Measurements from ENCODE around the gene ACAP2. TPM values are rescaled to one million over a fixed set of nuclear protein-coding genes. Genes with fewer than 3 reads are reported as not detected.
A peak's percentile ranks its signal among the peaks of the same experiment; 100 is the strongest.
"Not testable (repeated sequence)": the region's sequence is repeated elsewhere in the genome, so short reads cannot be mapped to it uniquely, and the experiment has no call there.

The ACAP2 gene
- total RNA-seq, 1 donor from 2014 or later, result 60.3 TPM

DNA sequence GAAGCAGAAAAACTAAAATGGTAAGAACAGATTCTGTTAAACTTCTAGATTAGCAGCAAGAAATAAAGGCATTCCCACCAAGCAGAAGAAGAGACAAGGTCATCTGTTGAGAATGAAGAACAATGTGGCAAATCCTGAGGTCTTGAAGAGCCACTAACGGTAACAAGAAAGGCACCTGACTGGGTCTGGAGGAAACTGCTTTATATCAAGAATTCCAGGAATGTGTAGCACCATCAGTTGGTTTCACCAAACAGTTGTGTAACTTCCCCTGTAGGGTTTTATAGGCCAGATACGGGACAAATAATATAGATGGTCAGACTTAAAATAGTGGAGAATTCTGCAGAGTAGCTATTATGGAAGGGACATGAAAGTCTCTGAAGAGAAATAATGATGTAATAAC is 57.3 kb downstream of the ACAP2 start:
- H3K27ac ChIP-seq, result no peak overlapping the region
- no peak for DNase-seq
- TF ChIP-seq, protein P1, sequence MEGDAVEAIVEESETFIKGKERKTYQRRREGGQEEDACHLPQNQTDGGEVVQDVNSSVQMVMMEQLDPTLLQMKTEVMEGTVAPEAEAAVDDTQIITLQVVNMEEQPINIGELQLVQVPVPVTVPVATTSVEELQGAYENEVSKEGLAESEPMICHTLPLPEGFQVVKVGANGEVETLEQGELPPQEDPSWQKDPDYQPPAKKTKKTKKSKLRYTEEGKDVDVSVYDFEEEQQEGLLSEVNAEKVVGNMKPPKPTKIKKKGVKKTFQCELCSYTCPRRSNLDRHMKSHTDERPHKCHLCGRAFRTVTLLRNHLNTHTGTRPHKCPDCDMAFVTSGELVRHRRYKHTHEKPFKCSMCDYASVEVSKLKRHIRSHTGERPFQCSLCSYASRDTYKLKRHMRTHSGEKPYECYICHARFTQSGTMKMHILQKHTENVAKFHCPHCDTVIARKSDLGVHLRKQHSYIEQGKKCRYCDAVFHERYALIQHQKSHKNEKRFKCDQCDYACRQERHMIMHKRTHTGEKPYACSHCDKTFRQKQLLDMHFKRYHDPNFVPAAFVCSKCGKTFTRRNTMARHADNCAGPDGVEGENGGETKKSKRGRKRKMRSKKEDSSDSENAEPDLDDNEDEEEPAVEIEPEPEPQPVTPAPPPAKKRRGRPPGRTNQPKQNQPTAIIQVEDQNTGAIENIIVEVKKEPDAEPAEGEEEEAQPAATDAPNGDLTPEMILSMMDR (IDR thresholded peaks at IDR 0.05), result no peak

DNA sequence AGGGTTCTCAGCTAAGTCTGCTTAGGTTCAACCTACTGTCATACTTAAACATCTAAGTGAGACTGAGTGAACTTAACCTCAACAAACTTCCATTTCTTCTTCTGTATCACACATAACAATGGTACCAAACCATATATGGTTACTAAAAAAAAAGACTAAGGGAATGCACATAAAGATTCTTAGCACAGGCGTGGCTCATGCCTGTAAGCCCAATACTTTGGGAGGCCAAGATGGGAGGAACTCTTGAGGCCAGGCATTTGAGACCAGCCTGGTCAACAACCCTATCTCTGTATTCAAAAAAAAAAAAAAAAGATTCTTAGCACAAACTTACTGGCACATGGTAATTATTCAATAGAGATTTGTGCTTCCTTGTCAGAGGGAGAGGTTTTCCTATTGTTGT is 57.9 kb downstream of the ACAP2 start:
- intact Hi-C loops (cut with DNase I), result no loop called here
- ATAC-seq, result no peak
- H3K9me3 ChIP-seq, result no peaks in the 10 kb centered on the region
- H3K27ac ChIP-seq, result no peak overlapping the region
- H3K36me3 ChIP-seq, result peaks cover 11% of the 10 kb centered on the region
- no peak for DNase-seq
- TF ChIP-seq, protein P1 (IDR thresholded peaks at IDR 0.05), result no peak
- H3K4me1 ChIP-seq, result peaks cover 5% of the 10 kb centered on the region
- H3K4me3 ChIP-seq, result no peak overlapping the region
- H3K27me3 ChIP-seq, result no peaks in the 10 kb centered on the region

More for the DNA sequence above, 57.3 kb downstream of the ACAP2 start:
- H3K9me3 ChIP-seq, result no peaks in the 10 kb centered on the region
- peaks cover 17% of the 10 kb centered on the region for H3K36me3 ChIP-seq
- no peak overlapping the region for H3K4me3 ChIP-seq
- intact Hi-C loops (cut with DNase I), result no loop called here
- H3K27me3 ChIP-seq, result no peaks in the 10 kb centered on the region
- peaks cover 5% of the 10 kb centered on the region for H3K4me1 ChIP-seq
- peak; percentile 76 for ATAC-seq

DNA sequence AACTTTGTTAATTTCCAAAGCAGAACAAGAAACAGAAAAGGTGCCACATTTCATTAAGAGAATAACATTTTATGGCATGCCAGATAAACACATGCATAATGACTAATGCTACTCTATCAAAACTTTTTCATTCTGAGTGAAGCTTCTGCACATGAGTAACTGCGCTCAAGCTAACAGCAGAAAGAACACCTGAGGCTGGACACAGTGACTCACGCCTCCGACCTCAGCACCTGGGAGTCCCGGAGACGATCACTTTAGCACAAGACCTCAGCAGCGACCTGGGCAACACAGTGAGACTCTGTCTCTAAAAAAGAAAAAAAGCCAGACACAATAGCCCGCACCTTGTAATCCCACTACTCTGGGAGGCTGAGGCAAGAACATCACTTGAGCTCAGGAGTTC is 70.6 kb downstream of the ACAP2 start:
- intact Hi-C loops (cut with DNase I), result no loop called here
- peaks cover 24% of the 10 kb centered on the region for H3K36me3 ChIP-seq
- no peak overlapping the region for H3K4me3 ChIP-seq
- no peak overlapping the region for H3K27ac ChIP-seq
- no peaks in the 10 kb centered on the region for H3K4me1 ChIP-seq
- DNase-seq, result no peak
- H3K9me3 ChIP-seq, result no peaks in the 10 kb centered on the region
- TF ChIP-seq, protein P1 (IDR thresholded peaks at IDR 0.05), result no peak
- ATAC-seq, result no peak
- H3K27me3 ChIP-seq, result no peaks in the 10 kb centered on the region

DNA sequence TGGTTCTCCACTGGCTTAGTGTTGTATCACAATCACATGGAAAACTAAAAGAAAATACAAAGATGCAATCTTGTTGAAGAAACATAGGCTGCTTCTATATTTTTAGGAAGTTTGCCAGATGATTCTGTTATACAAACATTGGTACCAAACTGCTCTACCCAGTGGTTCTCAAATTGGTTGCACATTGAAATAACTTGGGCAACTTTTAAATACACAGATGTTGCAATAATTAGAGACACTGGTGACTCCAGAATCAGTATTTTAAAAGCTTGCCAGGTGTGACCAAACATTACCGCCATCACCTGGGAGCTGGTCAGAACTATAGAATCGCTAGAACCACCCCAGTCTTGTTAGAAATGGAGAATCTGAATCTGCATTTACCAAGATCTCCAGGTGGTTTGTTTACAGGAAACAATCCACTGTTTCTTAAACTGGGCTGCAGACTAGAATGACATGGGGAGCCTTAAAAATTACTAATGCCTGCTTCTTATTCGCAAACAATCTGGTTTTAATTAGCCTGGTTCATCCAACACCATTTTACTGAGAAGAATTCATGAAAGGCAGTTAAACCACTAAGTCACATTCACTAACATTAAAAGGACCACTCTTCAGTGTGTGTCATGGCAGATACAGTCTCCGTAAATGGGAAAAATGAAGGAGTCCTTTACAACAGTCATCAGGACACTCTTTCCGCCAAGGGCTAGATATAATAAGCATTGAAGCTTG is 76.5 kb downstream of the ACAP2 start:
- H3K27me3 ChIP-seq, result no peaks in the 10 kb centered on the region
- no peak for ATAC-seq
- intact Hi-C loops (cut with DNase I), result no loop called here

DNA sequence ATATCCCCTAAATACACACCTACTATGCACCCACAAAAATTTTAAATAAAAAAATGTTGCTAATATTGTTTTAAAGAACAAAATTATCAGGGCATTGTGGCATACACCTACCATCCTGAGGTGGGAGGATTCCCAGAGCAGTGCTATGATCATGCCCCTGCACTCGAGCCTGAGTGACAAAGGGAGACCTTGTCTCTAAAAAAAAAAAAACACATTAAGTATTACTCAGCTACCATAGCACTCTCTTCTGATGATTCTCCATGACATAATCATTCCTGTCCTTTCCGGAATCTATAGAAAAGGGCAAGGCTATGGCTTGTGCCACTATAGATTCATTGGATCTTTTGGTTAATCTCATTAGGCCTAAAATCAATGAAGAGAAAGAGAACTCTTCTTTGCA is 77.4 kb downstream of the ACAP2 start:
- Histone ChIP-seq H3K27me3 (no peaks in the 10 kb centered on the region), H3K4me1 (no peaks in the 10 kb centered on the region), H3K27ac (no peak overlapping the region), H3K4me3 (no peak overlapping the region), H3K9me3 (no peaks in the 10 kb centered on the region), H3K36me3 (peaks cover 9% of the 10 kb centered on the region)
- ATAC-seq (no peak), DNase-seq (no peak)
- intact Hi-C loops (cut with DNase I), result no loop called here
- TF ChIP-seq, protein P1 (IDR thresholded peaks at IDR 0.05), result no peak

More for the DNA sequence above, 76.5 kb downstream of the ACAP2 start:
- Histone ChIP-seq H3K4me1 (no peaks in the 10 kb centered on the region), H3K27ac (no peak overlapping the region), H3K9me3 (no peaks in the 10 kb centered on the region), H3K36me3 (peaks cover 10% of the 10 kb centered on the region), H3K4me3 (no peak overlapping the region)
- TF ChIP-seq, protein P1 (IDR thresholded peaks at IDR 0.05), result no peak
- no peak for DNase-seq

DNA sequence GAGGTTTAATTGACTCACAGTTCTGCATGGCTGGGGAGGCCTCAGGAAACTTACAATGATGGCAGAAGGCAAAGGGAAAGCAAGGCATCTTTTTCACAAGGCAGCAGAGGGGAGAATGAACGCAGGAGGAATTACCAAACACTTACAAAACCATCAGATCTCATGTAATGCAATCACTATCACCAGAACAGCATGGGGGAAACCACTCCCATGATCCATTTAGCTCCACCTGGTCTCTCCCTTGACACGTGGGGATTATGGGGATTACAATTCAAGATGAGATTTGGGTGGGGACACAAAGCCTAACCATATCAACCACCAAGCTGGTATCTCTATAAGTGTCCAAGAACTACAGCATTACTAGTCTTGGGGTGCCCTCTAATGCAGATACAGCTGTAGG is 85.0 kb downstream of the ACAP2 start:
- H3K27me3 ChIP-seq; intact Hi-C loops (cut with DNase I); H3K36me3 ChIP-seq: not testable (repeated sequence)

More for the DNA sequence above, 85.0 kb downstream of the ACAP2 start:
- H3K4me3 ChIP-seq, DNase-seq, H3K9me3 ChIP-seq, H3K27ac ChIP-seq, H3K4me1 ChIP-seq, ATAC-seq: not testable (repeated sequence)
